CD4-positive, alpha-beta T cell treated with Interleukin-15 for 1 hour (primary cell): ENCODE data around the gene KCNB1.
"Not testable (repeated sequence)": the region's sequence is repeated elsewhere in the genome, so short reads cannot be mapped to it uniquely, and the experiment has no call there.

Experiments
- DNase-seq: peaks from one replicate; pipeline ENCODE4 v3.0.0-alpha.2; 2020

KCNB1 gene

GRCh38 chr20:49431329-49431728 is 51.1 kb downstream of the KCNB1 start:
- no peak for DNase-seq

- no peak for DNase-seq
Observed at GRCh38 chr20:49430320-49430719, 52.1 kb downstream of the KCNB1 start.

- DNase-seq: no peak
Observed at GRCh38 chr20:49427751-49428518, 54.5 kb downstream of the KCNB1 start.

- DNase-seq: no peak
Observed at GRCh38 chr20:49426873-49427272, 55.6 kb downstream of the KCNB1 start.

DNA sequence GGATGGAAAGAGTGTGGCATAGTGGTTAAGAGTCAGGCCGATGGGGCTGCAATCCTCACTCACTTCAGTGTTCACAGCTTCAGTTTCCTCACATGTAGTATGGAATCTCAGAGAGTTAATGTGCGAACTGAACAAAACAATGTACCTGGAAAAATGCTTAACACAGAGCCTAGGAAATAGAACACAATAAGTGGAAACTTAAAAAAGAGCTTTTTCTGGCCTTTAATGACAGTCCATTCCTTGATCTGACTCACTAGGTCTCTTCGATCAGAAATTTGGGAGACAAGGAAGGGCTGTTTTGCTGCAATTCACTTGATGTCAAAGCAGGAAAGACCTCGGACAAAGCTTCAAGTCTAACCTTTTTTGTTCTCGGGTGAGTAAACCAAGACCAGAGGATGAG is 56.1 kb downstream of the KCNB1 start:
- no peak for DNase-seq

GRCh38 chr20:49424536-49424935 is 57.9 kb downstream of the KCNB1 start:
- no peak for DNase-seq

GRCh38 chr20:49422161-49422560 is 60.3 kb downstream of the KCNB1 start:
- no peak for DNase-seq

DNA sequence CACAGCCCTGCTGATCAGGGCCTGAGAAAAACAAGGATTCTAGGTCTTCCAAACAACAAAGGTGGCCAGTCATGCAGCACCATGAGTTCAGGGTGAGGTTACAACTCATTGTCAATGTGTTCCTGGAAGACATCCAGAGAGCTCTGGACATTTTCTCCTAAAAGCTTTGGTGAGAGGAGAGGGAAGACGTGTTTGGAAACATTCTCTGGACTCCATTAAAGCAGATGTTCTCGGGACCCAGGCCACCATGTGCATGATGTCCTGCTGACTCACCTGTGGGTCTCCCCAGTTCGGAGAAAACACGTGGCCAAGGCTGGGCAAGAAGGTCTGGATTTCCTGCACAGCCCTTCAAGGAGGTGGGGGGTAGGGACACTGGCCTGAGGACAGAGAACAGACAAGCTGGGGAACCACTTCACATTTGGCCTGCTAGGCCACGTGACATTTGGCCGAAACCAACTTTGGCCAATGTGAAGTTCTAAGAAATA is 61.6 kb downstream of the KCNB1 start:
- no peak for DNase-seq

DNA sequence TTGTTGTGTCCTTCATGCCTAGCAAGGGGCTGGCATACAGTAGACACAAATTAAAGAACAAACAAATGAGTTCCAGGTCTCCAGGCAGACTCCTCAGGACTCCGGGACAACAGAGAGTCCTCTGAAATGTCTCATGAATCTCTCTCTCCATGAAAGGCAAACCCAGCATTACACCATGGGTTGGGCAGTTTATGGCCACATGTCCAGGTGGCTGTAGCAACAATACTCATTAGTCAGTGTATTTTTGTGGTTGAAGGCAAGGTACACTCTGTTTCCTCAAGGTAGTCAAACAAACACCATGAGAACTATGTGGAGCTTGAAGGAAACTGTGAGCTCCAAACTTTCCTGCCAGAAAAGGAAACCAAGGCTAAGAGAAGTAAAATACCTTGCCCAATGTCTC is 62.2 kb downstream of the KCNB1 start:
- DNase-seq: no peak

DNA sequence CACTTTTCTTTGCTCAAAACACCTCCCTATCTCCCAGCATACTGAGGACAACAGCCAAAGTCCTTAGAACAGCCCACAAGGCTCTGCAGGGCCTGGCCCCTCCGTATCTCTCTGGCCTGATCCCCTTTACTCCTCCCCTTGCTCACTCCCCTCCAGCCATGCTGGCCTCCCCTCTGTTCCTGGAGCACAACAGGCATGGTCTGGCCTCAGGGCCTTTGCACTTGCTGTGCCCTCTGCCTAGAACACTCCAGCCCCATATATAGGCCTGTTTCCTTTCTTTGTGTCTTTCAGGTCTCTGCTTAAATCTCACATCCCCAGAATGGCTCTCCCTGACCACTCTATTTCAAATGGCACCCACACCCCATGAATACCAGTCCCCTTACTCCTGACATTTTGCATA is 62.7 kb downstream of the KCNB1 start:
- DNase-seq: no peak

DNA sequence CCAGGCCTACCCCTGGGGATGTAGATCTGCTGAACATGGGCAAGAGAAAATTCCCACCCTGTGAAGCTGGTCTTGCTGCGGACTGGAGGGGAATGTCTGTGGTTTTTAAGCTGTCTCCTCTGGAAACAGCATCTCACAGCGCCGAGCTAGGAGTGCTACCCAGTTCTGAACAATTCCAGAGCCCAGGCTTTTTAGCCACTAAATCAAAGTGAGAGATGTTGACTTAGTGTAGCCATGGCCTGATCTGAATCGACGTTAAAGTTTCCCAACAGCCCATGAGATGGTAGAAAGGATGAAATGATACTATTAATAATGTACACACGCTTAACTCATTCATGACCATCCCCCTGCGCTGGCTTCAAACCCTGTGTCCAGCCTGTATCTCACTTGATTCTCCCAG is 63.7 kb downstream of the KCNB1 start:
- DNase-seq: no peak

DNA sequence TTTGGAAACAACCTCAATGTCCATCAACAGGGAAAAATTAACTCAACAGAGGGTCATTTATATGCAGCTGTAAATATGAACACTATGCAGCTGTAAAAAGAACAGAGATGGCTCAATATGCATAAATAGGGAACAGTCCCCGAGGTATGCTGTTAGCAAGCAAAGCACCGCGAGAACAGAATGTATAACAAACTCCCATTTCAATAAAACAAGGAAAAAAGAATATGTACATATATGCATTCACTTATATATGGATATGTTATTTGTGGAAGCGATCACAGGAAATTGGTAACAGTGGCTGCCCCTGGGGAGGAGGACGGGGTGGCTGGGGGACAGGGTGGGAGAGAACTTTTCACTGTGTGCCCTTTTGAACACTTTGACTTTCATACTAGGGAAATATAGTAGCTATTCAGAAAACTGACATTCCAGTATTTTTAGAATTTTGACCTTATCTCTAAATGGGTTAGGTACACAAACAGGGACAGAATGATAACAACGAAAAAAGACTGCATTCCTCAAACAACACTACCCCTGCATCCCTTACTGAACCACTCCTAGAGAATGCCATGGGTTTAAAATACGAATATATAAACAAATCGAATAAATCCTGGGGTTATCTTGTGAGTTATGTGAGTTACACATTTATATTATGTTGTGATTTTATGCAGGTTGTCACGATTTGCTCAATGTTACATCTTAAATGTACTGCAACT is 64.5 kb downstream of the KCNB1 start:
- DNase-seq: no peak

- DNase-seq: no peak
Observed at GRCh38 chr20:49415668-49416044, 66.8 kb downstream of the KCNB1 start.

DNA sequence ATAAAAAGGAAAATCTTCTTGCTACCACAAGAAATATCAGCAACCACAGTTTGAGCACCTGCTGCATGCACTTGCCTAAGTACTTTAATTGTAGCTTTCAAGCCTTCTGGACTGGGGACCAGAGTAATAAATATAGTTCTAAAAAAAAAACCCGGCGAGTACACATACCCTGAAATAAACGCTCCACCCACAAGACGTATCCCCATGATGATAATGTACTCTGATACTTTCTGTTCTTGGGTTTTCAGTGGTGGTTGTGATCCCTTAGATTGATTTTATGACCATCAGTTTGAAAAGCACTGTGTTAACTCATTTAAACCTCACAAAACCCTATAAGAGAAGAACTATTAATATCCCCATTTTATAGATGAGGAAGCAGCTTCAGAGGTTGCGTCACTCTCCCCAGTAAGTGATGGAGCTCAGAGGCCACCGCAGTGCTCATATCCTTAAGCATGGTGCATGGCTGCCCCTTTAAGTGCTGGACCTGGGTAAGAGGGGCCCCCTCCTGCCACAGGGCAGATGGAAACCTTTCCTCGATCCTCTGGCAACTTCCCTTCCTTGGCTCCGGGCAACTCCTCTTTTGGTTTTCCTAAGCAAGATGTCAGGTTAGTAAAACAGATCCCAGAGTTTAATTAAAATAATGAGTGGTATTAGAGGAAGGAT is 67.3 kb downstream of the KCNB1 start:
- DNase-seq: no peak

DNA sequence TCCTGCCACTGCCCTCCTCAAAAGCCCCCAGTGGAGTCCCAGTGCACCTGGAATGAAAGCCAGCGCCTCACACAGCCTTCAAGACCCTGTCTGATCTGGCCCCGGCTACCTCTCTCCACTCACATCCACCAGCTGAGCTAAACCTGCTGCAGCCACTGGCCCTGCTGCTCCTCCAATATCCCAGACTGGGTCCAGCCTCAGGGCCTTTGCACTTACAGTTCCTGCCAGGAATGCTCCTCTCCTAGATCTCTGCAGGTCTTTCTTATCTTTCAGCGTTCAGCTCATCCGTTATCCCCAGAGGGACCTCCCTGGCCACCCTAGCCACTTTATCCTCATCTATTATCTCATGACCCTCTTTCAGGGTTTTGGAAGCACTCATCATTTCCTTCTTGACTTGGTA is 68.8 kb downstream of the KCNB1 start:
- DNase-seq: no peak

DNA sequence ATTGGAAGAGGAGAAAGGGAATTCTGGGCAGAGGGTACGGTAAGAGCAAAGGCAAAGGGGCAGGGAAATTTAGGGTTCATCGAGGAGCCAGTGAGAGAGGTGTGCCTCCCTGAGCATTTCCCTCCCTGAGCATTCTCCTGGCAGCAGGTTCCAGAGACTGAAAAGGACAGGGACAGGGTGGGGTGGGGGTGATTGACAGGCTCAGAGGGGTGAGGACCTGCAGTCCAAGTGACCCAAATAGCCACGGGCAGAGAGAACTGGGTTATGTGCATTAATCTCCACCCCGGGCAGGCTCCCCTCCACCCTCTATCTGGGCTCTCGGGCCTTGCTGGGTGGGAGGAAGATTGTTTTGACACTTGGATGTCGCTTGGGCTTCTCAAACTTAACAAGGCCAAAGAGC is 69.5 kb downstream of the KCNB1 start:
- no peak for DNase-seq

DNA sequence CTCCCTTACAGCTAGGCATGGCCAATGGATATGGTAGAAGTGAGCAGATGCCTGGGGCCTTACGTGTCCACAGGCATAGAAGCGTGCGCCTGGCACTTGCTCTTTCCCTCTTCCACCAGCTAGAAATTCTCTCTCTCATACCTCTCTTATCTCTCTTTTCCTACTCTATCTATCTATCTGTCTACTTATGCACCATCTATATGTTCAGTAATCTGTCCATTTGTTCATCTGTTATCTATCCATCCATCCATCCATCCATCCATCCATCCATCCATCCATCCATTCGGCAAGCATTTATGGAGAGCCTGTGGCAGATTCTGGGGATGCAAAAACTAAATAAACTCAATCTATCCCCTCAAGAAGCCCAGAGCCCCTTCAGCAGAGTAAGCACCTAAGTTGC is 70.2 kb downstream of the KCNB1 start:
- DNase-seq: no peak

DNA sequence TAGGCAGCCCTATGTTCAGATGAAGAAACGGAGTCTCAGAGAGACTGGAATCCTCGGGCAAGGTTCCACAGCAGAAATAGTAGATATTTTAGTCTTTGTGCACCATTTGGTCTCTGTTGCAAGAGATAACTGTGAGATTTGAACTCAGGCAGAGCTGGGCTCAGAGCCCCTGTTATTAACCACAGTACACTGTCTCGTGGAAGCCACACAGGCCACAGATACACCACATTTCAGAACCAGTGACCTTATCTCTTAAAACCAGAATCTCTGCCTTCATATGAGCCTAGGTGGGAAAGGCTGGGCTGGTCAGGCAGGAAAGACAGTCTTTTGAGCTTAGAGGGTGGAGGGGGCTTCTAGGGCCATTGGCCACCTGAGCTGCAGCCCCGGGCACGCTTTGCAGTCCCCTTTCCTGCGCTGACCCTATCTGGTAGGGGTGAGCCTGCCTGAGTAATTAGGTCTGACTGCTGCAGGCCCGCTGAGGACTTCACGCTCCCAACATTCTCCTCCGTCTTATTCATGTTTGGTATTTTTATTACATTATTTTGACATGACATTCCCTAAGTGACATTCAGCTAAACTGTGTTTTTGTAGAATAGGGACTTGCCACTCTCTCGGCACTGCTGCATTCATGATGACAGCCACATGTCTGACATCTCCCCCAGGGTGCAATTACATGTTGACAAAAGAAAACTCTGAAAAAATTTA is 71.1 kb downstream of the KCNB1 start:
- no peak for DNase-seq

DNA sequence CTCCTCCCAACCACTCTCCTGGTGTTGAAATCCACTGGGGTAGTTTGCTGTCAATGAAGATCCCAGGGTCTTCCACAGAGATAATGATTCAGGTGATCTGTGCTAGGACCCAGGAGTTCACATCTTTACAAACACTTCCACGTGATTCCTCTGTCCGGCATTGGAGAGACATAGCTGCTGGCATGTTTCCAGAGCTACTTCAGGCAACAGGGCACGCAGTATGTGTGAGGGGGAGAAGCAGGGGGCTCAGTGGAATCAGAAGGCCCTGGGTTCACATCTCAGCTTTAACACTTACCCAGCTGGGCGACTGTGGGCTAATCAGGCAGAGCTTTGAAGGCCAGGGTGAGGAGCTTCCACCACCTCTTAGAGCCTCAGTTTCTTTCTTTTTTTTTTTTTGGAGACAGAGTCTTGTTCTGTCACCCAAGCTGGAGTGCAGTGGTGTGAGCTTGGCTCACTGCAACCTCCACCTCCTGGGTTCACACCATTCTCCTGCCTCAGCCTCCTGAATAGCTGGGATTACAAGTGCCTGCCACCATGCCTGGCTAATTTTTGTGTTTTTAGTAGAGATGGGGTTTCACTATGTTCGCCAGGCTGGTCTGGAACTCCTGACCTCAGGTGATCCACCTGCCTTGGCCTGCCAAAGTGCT is 72.4 kb downstream of the KCNB1 start:
- DNase-seq: not testable (repeated sequence)

DNA sequence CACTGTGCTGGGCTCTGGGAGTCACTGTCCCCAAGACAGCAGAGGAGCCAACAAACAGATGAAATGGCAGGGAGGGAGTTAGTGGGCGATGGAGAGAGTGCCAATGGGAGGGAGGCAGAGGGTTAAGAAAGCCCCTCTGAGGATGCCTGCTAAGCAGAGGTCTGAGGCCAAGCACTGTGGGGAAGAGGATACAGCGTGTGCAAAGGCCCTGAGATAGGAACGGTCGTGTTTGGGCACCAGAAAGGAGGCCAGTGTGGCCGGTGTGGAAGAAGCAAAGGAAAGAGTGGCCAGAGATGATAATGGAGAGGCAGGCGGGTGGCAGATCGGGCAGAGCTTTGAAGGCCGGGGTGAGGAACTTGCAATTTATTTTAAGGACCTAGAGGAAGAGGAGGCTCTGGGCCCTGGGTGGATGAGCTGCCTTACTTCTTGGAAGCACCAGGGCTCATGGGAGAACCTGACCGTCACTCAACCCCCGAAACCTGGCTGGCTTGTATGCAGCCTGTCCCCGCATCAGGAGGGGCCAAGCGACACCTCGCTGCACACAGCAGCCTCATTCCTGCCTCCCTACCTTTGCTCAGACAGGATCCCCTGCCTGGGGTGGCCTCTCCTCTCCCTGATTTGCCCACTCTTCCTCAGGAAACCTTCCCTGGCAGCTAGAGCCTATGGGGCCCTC is 73.0 kb downstream of the KCNB1 start:
- no peak for DNase-seq

DNA sequence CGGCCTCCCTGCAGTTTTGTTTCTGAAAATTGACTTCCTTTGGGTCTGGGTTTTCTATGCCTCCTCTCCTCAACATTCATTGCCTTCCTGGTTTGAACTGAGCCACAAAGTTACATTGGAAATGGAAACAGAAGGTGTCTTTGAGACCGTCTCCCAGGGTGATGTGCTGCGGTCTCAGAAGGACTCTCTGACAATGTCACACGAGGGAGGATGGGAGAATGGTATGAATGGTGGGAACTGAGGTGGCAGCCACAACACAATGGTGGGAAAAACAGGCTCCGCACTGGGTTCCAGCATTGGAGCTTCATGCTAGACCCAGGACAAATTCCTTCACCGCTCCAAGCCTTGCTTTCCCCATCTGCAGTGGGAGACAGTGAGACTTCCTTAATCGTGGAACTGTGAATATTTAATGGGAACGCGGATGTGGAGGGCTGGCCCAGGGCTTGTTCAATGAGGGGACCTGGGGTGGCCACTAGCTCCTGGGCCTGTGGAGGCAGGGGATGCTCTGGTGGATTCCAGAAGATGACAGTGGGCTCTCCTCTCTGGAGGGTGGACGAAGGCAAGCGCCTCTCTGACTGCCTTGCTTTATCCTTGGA is 73.9 kb downstream of the KCNB1 start:
- DNase-seq: no peak

- DNase-seq: no peak
Observed at GRCh38 chr20:49406666-49407065, 75.8 kb downstream of the KCNB1 start.
